GM10266 (cell line): Measurements from ENCODE around the gene KCMF1.

ENCODE experiments used
- DNase-seq: peaks from one replicate; pipeline ENCODE4 v3.0.0; 2012; ENCODE audit errors: extremely low spot score
- TF ChIP-seq, protein P1 (sequence below): IDR thresholded peaks from 2 replicates; pipeline ENCODE4 v1.5.1; 2012; ENCODE audit warnings: mild to moderate bottlenecking, low read depth; ENCODE audit not compliant: control insufficient read depth, insufficient read depth; ENCODE audit errors: missing control alignments

The KCMF1 gene

DNA sequence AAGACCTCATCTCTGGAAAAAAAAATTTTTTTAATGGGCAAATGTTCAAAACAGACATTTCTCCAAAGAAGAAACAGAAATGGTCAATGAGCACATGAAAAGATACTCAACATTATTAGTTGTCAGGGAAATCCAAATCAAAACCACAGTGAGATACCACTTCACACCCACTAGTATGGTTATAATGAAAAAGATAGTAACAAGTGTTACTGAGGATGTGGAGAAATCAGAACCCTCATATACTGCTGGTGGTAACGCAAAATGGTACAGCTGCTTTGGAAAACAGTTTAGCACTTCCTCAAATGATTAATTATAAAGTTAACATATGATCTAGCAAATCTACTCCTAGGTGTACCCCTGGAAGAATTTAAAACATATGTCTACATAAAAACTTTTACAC is 133.3 kb downstream of the KCMF1 start:
- DNase-seq, result no peak
- TF ChIP-seq, protein P1, sequence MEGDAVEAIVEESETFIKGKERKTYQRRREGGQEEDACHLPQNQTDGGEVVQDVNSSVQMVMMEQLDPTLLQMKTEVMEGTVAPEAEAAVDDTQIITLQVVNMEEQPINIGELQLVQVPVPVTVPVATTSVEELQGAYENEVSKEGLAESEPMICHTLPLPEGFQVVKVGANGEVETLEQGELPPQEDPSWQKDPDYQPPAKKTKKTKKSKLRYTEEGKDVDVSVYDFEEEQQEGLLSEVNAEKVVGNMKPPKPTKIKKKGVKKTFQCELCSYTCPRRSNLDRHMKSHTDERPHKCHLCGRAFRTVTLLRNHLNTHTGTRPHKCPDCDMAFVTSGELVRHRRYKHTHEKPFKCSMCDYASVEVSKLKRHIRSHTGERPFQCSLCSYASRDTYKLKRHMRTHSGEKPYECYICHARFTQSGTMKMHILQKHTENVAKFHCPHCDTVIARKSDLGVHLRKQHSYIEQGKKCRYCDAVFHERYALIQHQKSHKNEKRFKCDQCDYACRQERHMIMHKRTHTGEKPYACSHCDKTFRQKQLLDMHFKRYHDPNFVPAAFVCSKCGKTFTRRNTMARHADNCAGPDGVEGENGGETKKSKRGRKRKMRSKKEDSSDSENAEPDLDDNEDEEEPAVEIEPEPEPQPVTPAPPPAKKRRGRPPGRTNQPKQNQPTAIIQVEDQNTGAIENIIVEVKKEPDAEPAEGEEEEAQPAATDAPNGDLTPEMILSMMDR, result no peak

DNA sequence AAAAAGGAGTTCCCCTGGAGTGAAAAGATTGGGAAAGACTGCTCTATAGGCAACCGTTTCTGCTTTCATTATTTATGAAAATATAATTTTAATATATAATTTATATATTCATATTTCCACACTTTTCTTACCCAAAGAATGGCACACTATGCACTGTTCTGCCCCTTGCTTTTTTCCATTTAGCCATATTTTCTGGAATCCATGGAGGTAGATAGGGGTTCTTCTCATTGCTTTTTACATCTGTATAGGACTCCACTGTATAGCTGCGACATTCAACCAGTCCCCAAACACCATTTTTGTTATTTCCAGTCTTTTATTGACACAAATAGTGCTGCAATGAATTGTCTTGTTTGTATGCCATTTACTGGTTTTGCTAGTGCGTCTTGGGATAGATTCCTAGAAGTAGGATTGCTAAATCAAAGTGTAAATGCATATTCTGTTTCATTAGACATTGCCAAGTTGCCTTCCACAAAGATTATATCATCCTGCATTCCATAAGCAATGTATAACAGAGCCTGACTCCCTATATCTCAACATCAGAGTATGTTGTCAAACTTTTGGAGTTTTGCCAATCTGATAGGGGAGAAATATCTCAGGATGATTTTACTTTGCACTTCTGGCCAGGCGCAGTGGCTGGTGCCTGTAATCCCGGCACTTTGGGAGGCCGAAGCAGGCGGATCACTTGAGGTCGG is 135.7 kb downstream of the KCMF1 start:
- no peak for DNase-seq

More for the DNA sequence above, 135.7 kb downstream of the KCMF1 start:
- TF ChIP-seq, protein P1, result no peak
